DMS 273 (cell line): ENCODE data around the gene VWA1.
"Not testable (repeated sequence)": the region's sequence is repeated elsewhere in the genome, so short reads cannot be mapped to it uniquely, and the experiment has no call there.

Experiments used
- DNase-seq: peaks from one replicate; lab custom pipeline; 2025; ENCODE audit not compliant: unreplicated experiment; lab: John Stamatoyannopoulos, UW

Gene VWA1

DNA sequence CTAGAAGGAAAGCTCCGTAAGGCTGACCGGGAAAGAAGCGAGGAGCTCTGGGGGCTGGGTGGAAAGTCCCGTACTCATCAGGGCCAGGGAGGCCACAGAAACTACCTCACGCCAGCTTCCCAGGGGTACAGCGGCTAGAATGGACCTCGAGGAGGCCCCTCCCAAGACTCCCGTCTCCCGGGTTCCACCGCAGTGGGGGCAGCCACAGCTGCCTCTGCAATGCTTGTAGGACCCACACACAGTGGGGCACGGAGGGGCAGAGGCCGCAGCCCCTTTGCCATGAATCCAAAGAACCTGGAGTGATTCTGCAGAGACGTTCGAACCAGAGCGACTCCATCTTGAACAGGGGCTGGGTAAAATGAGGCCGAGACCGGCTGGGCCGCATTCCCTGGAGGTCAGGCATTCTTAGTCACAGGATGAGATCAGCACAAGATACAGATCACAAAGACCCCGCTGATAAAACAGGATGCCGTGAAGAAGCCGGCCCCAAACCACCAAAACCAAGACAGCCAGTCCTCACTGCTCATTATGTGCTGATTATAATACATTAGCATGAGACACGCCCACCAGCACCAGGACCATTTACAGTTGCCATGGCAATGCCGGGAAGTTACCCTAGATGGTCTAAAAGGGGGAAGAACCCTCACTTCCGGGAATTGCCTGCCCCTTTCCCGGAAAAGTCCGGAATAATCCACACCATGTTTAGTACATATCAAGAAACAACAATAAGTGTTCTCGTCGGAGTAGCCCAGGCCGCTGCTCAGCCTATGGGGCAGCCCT is 12.8 kb upstream of the VWA1 start:
- DNase-seq = peak; percentile 55

- DNase-seq = no peak
These were observed 12.3 kb upstream of the VWA1 start for GRCh38 chr1:1423245-1423597.

DNA sequence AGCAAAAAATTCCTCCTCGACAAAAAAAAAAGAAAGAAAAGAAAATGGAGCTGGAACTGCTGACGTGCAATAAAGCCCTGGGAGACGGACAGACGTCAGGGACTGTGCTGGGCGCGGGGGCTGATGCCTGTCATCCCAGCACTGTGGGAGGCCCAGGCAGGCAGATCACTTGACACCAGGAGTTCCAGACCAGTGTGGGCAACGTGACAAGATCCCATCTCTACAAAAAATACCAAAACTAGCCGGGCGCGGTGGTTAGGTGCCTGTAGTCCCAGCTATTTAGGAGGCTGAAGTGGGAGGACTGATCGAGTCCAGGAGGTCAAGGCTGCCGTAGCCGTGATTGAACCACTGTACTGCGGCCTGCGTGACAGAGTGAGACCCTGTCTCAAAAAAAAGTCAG is 10.8 kb upstream of the VWA1 start:
- no peak for DNase-seq

DNA sequence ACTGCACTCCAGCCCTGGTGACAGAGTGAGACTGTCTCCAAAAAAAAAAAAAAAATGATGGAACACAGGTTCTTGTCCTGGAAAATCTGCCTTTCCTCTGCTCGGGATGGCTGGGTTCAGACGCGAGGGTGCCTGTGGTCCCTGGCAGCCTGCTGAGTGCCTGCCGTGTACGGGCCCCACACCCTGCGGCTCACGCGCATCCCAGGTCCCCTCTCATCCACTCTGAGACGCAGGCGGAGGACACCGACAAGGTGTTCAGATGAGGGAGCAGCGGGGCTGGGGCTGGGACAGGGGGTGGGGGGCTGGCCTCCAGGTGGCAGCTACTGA is 10.1 kb upstream of the VWA1 start:
- DNase-seq = no peak

GRCh38 chr1:1425753-1426495 is 9.6 kb upstream of the VWA1 start:
- peak; percentile 65 for DNase-seq

- peak; percentile 76 for DNase-seq
These were observed 8.9 kb upstream of the VWA1 start for GRCh38 chr1:1426496-1427105.

GRCh38 chr1:1427106-1427819 is 8.2 kb upstream of the VWA1 start:
- DNase-seq = peak; percentile 70

DNA sequence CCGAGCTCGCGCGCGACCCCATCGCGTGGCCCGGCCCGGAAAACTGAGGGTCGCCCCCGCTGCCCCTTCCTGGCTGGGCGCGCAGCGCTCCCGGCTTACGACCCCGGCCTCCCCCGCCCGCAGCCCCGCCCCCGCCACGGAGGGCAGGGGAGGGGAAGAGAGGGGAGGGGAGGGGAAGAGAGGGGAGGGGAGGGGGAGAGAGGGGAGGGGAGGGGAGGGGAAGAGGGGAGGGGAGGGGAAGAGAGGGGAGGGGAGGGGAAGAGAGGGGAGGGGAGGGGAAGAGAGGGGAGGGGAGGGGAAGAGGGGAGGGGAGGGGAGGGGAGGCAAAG is 7.7 kb upstream of the VWA1 start:
- DNase-seq = no peak

DNA sequence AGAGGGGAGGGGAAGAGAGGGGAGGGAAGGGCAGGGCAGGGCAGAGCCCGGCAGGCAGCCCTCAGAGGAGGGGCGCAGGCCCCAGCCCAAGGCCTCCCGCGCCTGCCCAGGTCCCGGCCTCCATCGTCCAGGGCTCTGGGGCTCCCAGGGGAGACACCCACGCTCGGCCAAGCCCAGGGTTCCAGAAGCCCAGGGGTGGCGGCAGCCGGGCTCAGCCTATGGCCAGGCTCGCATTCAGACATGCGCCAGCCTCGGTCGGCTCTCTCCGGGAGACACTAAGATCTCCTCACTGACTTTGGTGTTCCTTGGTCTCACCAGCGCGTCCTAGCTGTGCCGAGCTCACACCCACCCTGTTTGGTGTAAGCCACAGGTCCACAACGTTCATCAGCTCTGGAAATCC is 7.3 kb upstream of the VWA1 start:
- no peak for DNase-seq

GRCh38 chr1:1428967-1429366 is 6.5 kb upstream of the VWA1 start:
- not testable (repeated sequence) for DNase-seq

- no peak for DNase-seq
These were observed 5.8 kb upstream of the VWA1 start for GRCh38 chr1:1429671-1430073.

DNA sequence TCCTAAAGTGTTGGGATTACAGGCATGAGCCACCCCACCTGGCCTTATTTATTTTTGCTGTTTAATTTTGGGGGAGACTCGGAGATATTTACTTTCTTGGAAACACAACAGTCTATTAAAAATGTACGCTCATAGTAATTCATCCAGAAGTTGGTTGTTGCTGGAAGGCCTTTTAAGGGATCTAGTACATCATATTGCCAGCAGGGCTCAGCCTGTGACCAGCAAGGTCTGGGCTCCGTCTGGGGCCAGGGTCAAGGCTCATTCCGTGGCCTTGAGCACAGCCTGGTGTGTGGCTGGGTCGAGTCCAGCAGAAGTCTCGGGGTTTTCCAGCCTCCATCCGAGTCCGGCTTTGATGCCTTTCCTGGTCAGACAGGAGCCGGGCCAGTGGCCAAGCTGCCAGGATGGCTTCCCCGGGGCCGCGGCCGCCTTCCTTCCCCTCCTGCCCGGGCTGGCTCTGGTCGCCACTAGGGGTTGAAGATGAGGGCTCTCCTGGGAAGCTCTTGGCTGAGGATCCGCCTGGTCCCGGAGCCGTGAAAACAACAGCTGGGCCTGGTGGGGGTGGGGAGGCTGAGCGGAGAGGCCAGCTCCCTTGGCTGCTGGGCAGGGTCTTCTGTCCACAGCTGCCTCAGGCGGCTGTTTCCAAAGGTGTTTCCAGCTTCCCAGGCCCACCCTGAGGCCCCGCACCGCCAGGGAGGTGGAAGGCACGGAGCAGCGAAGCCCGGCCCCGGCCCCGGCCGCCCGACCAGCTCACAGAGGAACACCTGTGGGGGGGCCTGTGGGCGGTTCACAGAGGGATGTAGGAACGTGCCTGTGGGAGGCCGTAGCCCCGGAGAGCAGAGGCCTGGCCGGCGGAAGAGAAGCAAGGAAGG is 5.1 kb upstream of the VWA1 start:
- peak; percentile 95 for DNase-seq

DNA sequence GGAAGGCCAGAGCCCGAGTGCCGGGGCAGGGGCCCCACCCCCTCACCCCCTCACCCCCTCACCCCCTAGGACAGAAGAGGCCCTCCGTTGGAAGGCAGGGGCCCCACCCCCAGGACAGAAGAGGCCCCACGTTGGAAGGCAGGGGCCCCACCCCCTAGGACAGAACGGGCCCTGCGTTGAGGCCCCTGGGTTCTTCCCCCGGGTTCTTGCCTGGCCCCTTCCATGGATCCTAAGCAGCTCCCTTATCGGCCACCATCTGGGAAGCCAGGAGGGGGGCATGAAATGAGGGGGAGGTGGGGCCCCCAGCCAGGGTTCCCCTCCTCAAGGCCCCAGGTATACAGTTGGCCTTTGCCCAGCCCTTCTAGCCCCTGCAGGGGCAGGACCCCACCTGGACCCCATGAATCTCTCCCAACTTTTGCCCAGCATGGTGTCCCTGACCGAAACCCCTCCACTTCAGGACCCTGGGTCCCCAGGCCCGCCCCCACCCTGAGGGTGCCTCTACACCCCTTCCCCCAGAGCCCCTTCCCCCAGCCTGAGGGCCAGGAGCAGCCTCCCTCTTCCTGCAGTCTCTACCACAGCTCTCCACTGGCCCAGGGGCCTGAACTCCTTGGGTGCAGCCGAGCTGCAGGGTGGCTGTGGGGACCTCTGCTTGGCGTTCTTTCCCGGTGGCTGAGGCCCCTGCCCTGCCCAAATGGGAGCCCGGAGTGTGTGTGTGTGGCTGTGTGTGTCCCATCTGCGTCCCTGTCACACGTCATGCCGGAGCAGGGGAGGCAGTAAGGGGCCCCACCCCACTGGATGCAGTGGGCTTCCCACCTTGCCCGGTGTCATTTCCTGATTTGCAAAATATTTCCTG is 4.3 kb upstream of the VWA1 start:
- DNase-seq = peak; percentile 91

GRCh38 chr1:1431845-1432273 is 3.6 kb upstream of the VWA1 start:
- peak; percentile 84 for DNase-seq

DNA sequence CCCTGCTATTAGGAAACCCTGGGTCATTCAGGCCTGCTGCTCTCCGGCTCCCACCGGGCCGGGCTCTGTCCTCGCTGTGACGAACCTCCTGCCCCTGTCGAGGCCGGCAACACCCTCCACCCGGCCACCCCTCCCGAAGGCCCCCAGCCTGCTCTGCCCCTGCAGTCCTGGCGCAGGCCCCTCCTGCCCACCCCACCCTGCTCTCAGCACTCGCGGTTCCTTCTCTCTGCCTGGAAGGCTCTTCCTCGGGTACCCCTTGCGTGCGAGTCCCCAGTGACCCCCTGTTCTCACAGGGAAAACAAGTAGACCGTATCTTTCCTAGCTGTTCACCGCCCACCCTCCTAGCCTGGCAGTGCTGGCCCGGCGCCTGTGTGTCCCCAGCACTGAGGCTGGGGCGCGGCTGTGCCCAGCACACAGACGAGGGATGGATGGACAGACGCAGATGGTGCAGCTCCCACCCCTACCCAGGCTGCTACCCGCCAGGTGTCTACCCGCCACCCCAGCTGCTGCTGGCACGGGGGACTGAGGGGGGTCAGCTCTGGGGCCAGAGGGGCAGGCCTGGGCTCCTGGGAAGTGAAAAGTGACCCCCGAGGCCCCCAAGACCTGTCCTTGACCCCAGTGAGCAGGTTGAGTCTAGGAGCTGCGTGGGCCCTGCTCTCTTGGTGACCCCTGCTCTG is 3.1 kb upstream of the VWA1 start:
- peak; percentile 94 for DNase-seq

- peak; percentile 95 for DNase-seq
These were observed 2.3 kb upstream of the VWA1 start for GRCh38 chr1:1432951-1433803.

- peak; percentile 88 for DNase-seq
These were observed 1.7 kb upstream of the VWA1 start for GRCh38 chr1:1433804-1434130.

DNA sequence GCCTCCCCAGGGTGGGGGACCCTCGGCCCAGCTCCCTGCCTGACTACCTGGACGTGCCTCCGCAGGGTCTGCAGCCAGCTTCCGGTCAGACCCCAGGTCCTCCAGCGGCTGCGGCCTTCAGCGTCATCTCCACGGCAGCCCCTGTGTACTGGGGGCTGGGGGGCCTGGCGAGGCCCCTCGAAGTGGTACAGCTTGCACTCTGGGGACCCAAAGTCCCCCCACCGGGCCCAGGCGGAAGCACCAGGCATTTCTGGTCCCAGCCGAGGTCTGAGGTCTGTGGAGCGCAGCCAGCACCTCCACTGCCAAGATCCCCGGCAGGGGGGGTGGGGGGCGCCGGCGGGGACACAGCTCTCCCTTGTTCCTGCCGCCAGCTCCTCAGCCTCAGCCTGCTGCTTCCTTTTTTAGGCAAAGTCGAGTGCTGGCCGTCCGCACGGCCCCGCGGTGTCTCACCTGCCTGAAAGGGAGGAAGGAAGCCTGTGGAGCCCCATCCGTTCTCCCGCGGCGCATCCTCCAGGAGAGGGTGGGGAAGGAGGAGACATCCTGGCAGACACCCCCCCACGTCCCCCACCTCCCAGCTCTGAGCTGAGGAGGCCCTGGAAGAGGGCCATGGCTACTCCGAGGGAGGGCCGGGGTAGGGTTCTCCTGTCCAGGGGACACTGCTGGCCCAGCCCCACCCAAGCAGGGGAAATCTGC is 1.2 kb upstream of the VWA1 start:
- DNase-seq = peak; percentile 88
